Tibial artery (tissue), 4 donors: ENCODE results near the gene TRIM28.

Experiments used
- DNase-seq, 2 donors: peaks; one replicate each; pipeline ENCODE4 v3.0.0-alpha.2; 2019
- H3K27ac ChIP-seq, 2 donors: fragments of 200-600 bp; sonication (generic) in 1 of 2; 1 replicate in 1 of 2; 2 replicates in 1 of 2; pipeline ENCODE4 v1.5.1; 2018 to 2019; ENCODE audit warnings: mild to moderate bottlenecking in 1 of 2
- H3K27me3 ChIP-seq, 2 donors: fragments of 200-600 bp; sonication (generic) in 1 of 2; one replicate each; pipeline versions ENCODE4 v1.5.1 to v1.6.0; 2016 to 2019
- H3K36me3 ChIP-seq, 3 donors: fragments of 200-600 bp; sonication (generic) in 2 of 3; one replicate each; pipeline ENCODE4 v1.5.1; 2016 to 2019; ENCODE audit warnings: mild to moderate bottlenecking in 2 of 3
- H3K4me1 ChIP-seq, 4 donors: fragments of 200-600 bp; sonication (generic) in 2 of 4; 1 replicate in 3 of 4; 2 replicates in 1 of 4; pipeline ENCODE4 v1.5.1; 2016 to 2019
- H3K4me3 ChIP-seq, 2 donors: fragments of 200-600 bp; sonication (generic) in 1 of 2; 1 replicate in 1 of 2; 2 replicates in 1 of 2; pipeline ENCODE4 v1.5.1; 2018 to 2019; ENCODE audit warnings: mild to moderate bottlenecking in 2 of 2
- H3K9me3 ChIP-seq, 3 donors: fragments of 200-600 bp; sonication (generic) in 1 of 3; one replicate each; pipeline ENCODE4 v1.5.1; 2016 to 2019
- CTCF ChIP-seq, 2 experiments: fragments of 200-600 bp in 1 of 2; fragments of 450-650 bp in 1 of 2; IDR thresholded peaks; one replicate each; pipeline ENCODE4 v1.5.1; 2017 to 2019; ENCODE audit warnings: antibody characterized with exemption in 2 of 2, mild to moderate bottlenecking in 1 of 2, moderate library complexity in 1 of 2
- intact Hi-C: fragments of 100-400 bp; cut with DNase I; formaldehyde crosslinking; loops from one replicate; pipeline ENCODE4 v1.15.0; 2023; ENCODE audit warnings: low total_unique reads

TRIM28 gene

GRCh38 chr19:58556622-58557220 is 12.9 kb downstream of the TRIM28 start:
- peak overlapping the region; percentile 89 to 90 for H3K4me3 ChIP-seq
- peaks cover 0 to 65% (median 52%) of the 10 kb centered on the region in 4 donors for H3K4me1 ChIP-seq
- H3K27ac ChIP-seq, result peak overlapping the region; percentile 99 to 100
- DNase-seq, result peak in 1 of 2 donors; percentile 59
- peaks cover 19 to 32% (median 28%) of the 10 kb centered on the region in 3 donors for H3K36me3 ChIP-seq
- H3K27me3 ChIP-seq, result no peaks in the 10 kb centered on the region
- TF ChIP-seq CTCF (IDR thresholded peaks at IDR 0.05), result no peak
- intact Hi-C loops, result no loop called here
- H3K9me3 ChIP-seq, result no peaks in the 10 kb centered on the region

DNA sequence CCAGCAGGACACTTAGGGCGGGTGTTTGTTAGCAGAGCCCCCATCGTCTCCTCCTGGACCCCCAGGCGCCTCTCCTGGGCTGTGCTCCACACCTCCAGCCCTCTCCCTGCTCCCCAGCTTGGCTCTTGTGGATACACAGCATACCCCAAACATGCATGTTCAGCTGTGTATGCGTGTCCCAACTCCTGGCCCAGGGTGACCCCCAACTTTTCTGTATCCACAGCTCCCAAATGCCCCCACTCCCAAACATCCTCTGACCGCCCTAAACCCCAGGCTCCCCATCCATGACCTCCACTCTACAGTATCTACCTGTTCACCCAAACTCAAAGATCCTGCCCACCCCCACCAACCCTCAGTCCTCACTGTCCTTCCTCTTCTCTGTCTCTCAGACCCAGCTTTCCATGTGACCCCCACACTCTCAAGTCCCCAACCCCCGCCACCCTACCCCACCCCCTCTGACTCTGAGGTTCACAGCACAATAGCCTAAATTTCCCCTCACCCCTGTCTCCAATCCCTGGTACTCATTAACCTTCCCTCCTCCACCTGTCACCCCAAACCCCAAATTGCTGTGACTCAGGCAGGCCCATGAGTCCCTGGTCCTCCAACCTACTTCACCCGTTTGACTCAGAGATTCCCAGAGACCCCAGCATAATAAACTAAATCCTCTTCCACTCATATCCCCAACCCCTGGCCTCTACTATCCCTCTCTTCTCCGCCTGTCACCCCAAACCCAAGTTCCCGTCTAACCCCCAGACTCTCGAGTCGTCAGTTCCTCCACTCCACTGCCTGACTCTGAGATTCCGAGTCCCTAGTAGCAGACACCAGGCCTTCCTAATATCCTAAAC is 13.6 kb downstream of the TRIM28 start:
- H3K36me3 ChIP-seq, result peaks cover 13 to 24% (median 21%) of the 10 kb centered on the region in 3 donors
- TF ChIP-seq CTCF (IDR thresholded peaks at IDR 0.05), result no peak
- H3K4me3 ChIP-seq, result peak overlapping the region; percentile 89 to 90
- no peaks in the 10 kb centered on the region for H3K27me3 ChIP-seq
- DNase-seq, result peak in 1 of 2 donors; percentile 64
- H3K4me1 ChIP-seq, result peaks cover 0 to 70% (median 59%) of the 10 kb centered on the region in 4 donors
- intact Hi-C loops, result no loop called here
- peak overlapping the region; percentile 99 to 100 for H3K27ac ChIP-seq
- no peaks in the 10 kb centered on the region for H3K9me3 ChIP-seq

DNA sequence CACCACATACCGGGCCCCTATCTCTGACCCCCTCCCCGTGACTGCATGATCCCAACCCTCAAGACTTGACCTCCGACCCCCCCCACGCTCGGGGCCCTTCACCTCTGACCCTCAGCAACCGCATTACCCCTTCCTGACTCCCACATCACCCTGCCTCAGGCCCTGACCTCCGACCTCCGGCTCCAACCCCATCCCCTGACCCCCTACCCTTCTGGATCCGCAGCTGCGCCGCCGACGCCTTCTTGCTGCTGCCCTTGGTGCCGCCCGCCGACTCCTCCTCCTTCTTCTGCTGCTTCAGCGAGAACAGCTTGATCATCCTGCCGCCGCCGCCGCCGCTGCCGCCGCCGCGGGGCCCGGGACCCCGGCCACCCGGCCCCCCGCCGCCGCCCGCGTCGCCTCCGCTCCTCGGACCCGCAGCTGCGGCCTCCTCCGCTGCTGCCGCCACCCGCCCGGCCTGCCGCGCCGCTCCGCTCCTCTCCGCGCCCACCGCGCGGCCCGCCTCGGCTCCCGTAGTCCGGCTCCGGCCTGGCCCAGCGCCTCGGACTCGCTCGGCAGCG is 14.3 kb downstream of the TRIM28 start, which contains the start of gene UBE2M:
UBE2M (minus strand) TSS at position 546 of the 557 bp plus-strand sequence; CDS start at position 316, 230 bp downstream.
- Histone ChIP-seq H3K27ac (peak within 1 kb of the TSS; percentile 99 to 100), H3K9me3 (no peaks in the 10 kb centered on the region), H3K4me1 (peaks cover 0 to 74% (median 65%) of the 10 kb centered on the region in 4 donors), H3K27me3 (no peaks in the 10 kb centered on the region), H3K36me3 (peaks cover 11 to 17% (median 17%) of the 10 kb centered on the region in 3 donors), H3K4me3 (peak within 1 kb of the TSS; percentile 89 to 90)
- DNase-seq, result peak; percentile 69 to 85
- intact Hi-C loops, result no loop called here
- no peak for TF ChIP-seq CTCF (IDR thresholded peaks at IDR 0.05)

- TF ChIP-seq CTCF (IDR thresholded peaks at IDR 0.05), result no peak
- Histone ChIP-seq H3K27me3 (no peaks in the 10 kb centered on the region), H3K36me3 (peaks cover 11 to 17% (median 17%) of the 10 kb centered on the region in 3 donors), H3K4me1 (peaks cover 0 to 73% (median 65%) of the 10 kb centered on the region in 4 donors), H3K27ac (peak overlapping the region; percentile 99 to 100), H3K4me3 (peak overlapping the region; percentile 89 to 90), H3K9me3 (no peaks in the 10 kb centered on the region)
- intact Hi-C loops, result no loop called here
- DNase-seq, result peak; percentile 98 to 99
Observed at GRCh38 chr19:58558623-58559274, 14.9 kb downstream of the TRIM28 start.
